Stomach (tissue), 4 donors: ENCODE measurements around the gene GRIP2.

Experiments
- CTCF ChIP-seq, 7 experiments: fragments of 450-650 bp in 4 of 7; fragments of 200-600 bp in 3 of 7; sonication (generic) in 3 of 7; IDR thresholded peaks; one replicate each; pipeline ENCODE4 v1.5.1; 2016 to 2019; ENCODE audit warnings: antibody characterized with exemption in 7 of 7, control low read depth in 2 of 7, mild to moderate bottlenecking in 1 of 7
- EP300 ChIP-seq: sonication (generic); formaldehyde crosslinking; IDR thresholded peaks from one replicate; pipeline ENCODE4 v1.6.1; 2017; ENCODE audit warnings: antibody characterized with exemption
- POLR2A ChIP-seq, 4 donors: fragments of 450-650 bp; IDR thresholded peaks; one replicate each; pipeline ENCODE4 v1.6.1; 2016; ENCODE audit warnings: antibody characterized with exemption in 4 of 4, control low read depth in 2 of 4, mild to moderate bottlenecking in 1 of 4, moderate library complexity in 1 of 4
- POLR2AphosphoS5 ChIP-seq, 3 donors: sonication (generic); formaldehyde crosslinking; IDR thresholded peaks; one replicate each; pipeline ENCODE4 v1.6.1; 2016; ENCODE audit warnings: antibody characterized with exemption in 3 of 3

GRCh38 chr3:14563946-14564539 is 23.9 kb upstream of the GRIP2 start:
- no peak for TF ChIP-seq CTCF (IDR thresholded peaks at IDR 0.05)
- TF ChIP-seq POLR2A (IDR thresholded peaks at IDR 0.05), result no peak
- no peak for TF ChIP-seq POLR2AphosphoS5 (IDR thresholded peaks at IDR 0.05)
- no peak for TF ChIP-seq EP300
